CD4-positive, alpha-beta T cell (primary cell): ENCODE data around the gene ATG7. TPM values are rescaled to one million over a fixed set of nuclear protein-coding genes. Genes with fewer than 3 reads are reported as not detected.

Experiments used
- ATAC-seq: fragments of 200-7000 bp; cut with Tn5 transposase; one replicate; pipeline ENCODE4 v1.10.0; 2022; ENCODE audit warnings: mild to moderate bottlenecking; ENCODE audit not compliant: poor library complexity
- CTCF ChIA-PET: fragments of 350-600 bp; sonication (Branson Sonifier 250); formaldehyde crosslinking; loops from one replicate; lab custom pipeline; 2021; ENCODE audit warnings: antibody characterized with exemption, inconsistent platforms; lab: Charles Lee
- POLR2A ChIA-PET: fragments of 350-600 bp; sonication (Branson Sonifier 250); formaldehyde crosslinking; loops from one replicate; lab custom pipeline; 2021; ENCODE audit warnings: antibody characterized with exemption, inconsistent platforms; lab: Charles Lee
- DNase-seq, 14 experiments: peaks; one replicate each; pipeline ENCODE4 v3.0.0-alpha.2; 2013 to 2020; ENCODE audit warnings: mixed read lengths in 2 of 14
- H3K27ac ChIP-seq, 2 donors: one replicate each; pipeline versions ENCODE4 v1.5.1 to v1.7.0; 2013; ENCODE audit warnings: low read length in 2 of 2, low read depth in 1 of 2, mild to moderate bottlenecking in 1 of 2
- H3K27me3 ChIP-seq, 2 experiments: 1 replicate in 1 of 2; 2 replicates in 1 of 2; pipeline versions ENCODE4 v1.6.1 to v1.7.0; 2013; ENCODE audit warnings: low read length in 2 of 2, control low read depth in 1 of 2, mild to moderate bottlenecking in 1 of 2, moderate library complexity in 1 of 2; ENCODE audit not compliant: insufficient read depth in 2 of 2, control insufficient read depth in 1 of 2
- H3K36me3 ChIP-seq: one replicate; pipeline ENCODE4 v1.6.1; 2013; ENCODE audit warnings: low read length, control low read depth; ENCODE audit not compliant: insufficient read depth
- H3K4me1 ChIP-seq: one replicate; pipeline ENCODE4 v1.6.1; 2013; ENCODE audit warnings: low read length, control low read depth; ENCODE audit not compliant: insufficient read depth
- H3K4me3 ChIP-seq: one replicate; pipeline ENCODE4 v1.5.1; 2013; ENCODE audit warnings: mild to moderate bottlenecking, low read length, moderate library complexity
- H3K9me3 ChIP-seq, 2 experiments: 1 replicate in 1 of 2; 2 replicates in 1 of 2; pipeline versions ENCODE4 v1.6.1 to v1.7.0; 2013; ENCODE audit warnings: low read length in 2 of 2, mild to moderate bottlenecking in 2 of 2, control low read depth in 1 of 2, moderate library complexity in 1 of 2; ENCODE audit not compliant: control insufficient read depth in 1 of 2, insufficient read depth in 1 of 2
- H3K27ac Mint-ChIP-seq: one replicate; pipeline ENCODE4 v1.8.0; 2020; ENCODE audit warnings: mixed read lengths
- H3K27me3 Mint-ChIP-seq: one replicate; pipeline ENCODE4 v1.8.0; 2021; ENCODE audit warnings: mixed read lengths
- H3K36me3 Mint-ChIP-seq: one replicate; pipeline ENCODE4 v1.8.0; 2021; ENCODE audit warnings: low read depth, mixed read lengths
- H3K4me1 Mint-ChIP-seq: one replicate; pipeline ENCODE4 v1.8.0; 2021; ENCODE audit warnings: low read depth, mixed read lengths
- H3K4me3 Mint-ChIP-seq: one replicate; pipeline ENCODE4 v1.8.0; 2020; ENCODE audit warnings: mild to moderate bottlenecking, mixed read lengths
- H3K9me3 Mint-ChIP-seq: one replicate; pipeline ENCODE4 v1.8.0; 2020; ENCODE audit warnings: mixed read lengths
- intact Hi-C, 2 experiments: fragments of 100-400 bp; cut with DNase I in 1 of 2; cut with micrococcal nuclease in 1 of 2; formaldehyde crosslinking; loops; one replicate each; pipeline versions ENCODE4 v1.15.1 to v1.9.0; 2023 to 2025; cut with DNase I, micrococcal nuclease
- total RNA-seq, 174 experiments: library from RNA in 2 of 174; stranded (reverse) in 2 of 174; gene quantifications; one replicate each; pipeline ENCODE4 v1.2.3 and lab custom pipeline; 2021 to 2026
- TF ChIP-seq, protein P1 (sequence below): fragments of 200-600 bp; IDR thresholded peaks from one replicate; pipeline ENCODE4 v1.8.0; 2022; ENCODE audit warnings: antibody characterized with exemption, mild to moderate bottlenecking

The ATG7 gene
- total RNA-seq, 2 experiments from 2014 or later: 21.4 to 25.7 TPM

DNA sequence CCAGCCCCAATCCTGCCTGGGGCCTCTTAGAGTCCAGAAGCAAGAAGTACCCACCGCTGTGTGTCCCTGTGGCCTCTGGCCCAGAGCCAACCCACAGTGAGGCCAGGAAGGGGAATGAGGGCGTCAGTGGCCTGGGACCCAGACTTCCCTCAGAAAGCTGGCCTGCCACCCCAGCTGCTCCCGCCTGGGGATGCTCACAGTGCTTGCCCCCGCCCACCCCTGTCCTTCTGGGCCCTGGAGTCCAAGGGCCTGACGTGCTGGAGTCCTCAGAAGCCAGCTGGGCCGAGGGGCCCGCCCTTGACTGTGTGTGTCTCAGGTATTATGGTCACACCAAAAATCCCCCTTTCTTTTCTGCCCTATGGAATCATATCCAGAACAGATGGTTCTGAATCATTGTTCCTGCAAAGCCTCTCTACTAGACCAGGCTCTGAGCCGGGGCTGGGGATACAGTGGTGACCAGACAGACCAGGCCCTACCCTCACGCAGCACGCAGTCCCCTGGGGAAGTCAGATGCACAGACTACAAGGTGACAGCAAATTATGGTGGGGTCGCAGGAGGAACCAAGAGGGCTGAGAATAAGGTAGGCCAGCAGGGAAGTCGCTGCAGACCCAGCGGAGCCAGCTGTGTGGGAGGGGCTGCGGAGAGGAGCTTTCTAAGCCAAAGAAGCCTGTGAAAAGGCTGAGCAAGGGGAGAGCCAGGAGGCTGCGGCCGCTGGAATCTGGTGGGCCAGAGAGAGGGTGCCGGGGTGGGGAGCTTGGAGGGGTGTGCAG lies 272.4 kb downstream of the ATG7 start:
- ChIA-PET CTCF (no interaction called here), POLR2A (no interaction called here)
- intact Hi-C loops: no loop called here
- Histone ChIP-seq H3K9me3 (peaks cover 0 to 4% of the 10 kb centered on the region in 2 experiments), H3K27me3 (no peaks in the 10 kb centered on the region), H3K4me1 (no peaks in the 10 kb centered on the region), H3K27ac (no peak overlapping the region), H3K36me3 (no peaks in the 10 kb centered on the region), H3K4me3 (no peak overlapping the region)
- TF ChIP-seq, protein P1, sequence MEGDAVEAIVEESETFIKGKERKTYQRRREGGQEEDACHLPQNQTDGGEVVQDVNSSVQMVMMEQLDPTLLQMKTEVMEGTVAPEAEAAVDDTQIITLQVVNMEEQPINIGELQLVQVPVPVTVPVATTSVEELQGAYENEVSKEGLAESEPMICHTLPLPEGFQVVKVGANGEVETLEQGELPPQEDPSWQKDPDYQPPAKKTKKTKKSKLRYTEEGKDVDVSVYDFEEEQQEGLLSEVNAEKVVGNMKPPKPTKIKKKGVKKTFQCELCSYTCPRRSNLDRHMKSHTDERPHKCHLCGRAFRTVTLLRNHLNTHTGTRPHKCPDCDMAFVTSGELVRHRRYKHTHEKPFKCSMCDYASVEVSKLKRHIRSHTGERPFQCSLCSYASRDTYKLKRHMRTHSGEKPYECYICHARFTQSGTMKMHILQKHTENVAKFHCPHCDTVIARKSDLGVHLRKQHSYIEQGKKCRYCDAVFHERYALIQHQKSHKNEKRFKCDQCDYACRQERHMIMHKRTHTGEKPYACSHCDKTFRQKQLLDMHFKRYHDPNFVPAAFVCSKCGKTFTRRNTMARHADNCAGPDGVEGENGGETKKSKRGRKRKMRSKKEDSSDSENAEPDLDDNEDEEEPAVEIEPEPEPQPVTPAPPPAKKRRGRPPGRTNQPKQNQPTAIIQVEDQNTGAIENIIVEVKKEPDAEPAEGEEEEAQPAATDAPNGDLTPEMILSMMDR: no peak
- Mint-ChIP-seq H3K36me3 (peaks cover 4% of the 10 kb centered on the region), H3K27me3 (no peaks in the 10 kb centered on the region), H3K4me1 (no peaks in the 10 kb centered on the region), H3K4me3 (no peak overlapping the region), H3K9me3 (no peaks in the 10 kb centered on the region), H3K27ac (no peak overlapping the region)
- ATAC-seq (no peak), DNase-seq (no peak)

DNA sequence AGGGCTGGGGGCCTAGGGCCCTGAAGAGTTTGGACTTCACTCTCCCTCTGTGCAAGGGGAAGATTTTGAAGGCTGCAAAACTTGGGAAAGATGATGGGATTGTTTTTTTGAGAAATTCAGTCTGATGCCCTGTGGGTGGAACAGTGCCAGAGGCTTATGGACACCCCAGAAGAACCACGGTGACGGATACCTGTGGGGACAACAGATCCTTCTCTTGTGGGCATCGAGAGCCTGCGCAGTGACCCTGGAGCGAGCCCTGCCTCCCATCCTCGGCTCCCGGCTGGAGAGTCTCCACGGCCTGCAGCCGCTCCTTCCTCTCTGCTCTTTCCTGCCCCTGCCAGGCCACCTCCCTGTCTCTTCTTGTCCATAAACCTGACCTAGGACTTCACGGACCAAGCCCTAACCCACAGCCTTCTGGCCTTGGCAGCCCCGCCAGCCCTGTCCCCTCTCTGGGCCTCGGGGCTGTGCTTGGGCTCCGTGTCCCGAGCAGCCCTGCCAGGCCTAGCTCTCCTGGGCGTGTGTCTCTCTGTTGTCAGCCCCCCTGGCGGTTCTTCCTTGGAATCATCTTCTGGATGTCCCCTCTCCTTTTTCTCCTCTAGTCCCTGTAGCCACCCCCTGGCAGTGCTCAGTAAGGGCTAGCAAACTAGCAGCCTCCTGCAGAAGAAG lies 273.1 kb downstream of the ATG7 start:
- no peak for DNase-seq
- Mint-ChIP-seq H3K27ac (no peak overlapping the region), H3K4me3 (no peak overlapping the region), H3K27me3 (no peaks in the 10 kb centered on the region), H3K36me3 (peaks cover 4% of the 10 kb centered on the region), H3K4me1 (no peaks in the 10 kb centered on the region), H3K9me3 (no peaks in the 10 kb centered on the region)
- Histone ChIP-seq H3K4me3 (no peak overlapping the region), H3K36me3 (no peaks in the 10 kb centered on the region), H3K27me3 (no peaks in the 10 kb centered on the region), H3K4me1 (no peaks in the 10 kb centered on the region), H3K27ac (no peak overlapping the region), H3K9me3 (peaks cover 0 to 4% of the 10 kb centered on the region in 2 experiments)
- TF ChIP-seq, protein P1: no peak
- CTCF ChIA-PET: no interaction called here
- intact Hi-C loops: no loop called here
- ATAC-seq: no peak
- POLR2A ChIA-PET: no interaction called here

DNA sequence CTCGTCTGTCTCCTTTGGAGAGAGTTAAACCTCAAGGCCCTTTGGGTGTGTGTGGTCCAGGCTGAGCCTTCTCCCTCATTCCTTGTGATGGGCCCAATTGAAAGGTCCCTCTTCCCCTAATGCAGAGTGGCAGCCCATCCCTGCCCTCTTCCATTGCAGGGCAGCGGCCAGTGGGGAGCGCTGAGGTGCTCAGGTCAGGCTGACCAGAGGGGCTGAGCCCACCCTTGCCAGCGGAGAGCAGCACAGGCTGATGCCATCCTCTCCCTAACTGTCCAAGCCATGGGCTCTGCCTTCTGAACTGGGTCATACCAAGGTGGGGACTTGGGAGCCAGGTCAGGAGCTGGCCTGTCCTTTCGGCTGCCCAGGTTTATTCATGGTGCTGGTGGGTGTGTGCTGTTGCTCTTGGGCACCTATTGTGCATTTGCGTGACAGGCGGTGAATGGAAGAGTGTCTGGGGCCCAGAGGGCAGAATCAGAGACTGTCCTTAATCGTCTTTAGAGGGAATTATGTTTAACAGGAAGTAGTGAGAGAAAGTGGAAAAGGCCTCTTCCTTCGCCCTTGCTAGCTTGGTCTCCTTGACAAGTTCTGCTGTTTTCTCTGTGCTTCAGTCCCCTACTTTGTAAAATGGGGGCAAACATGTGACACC lies 274.6 kb downstream of the ATG7 start:
- H3K4me3 ChIP-seq: no peak overlapping the region
- H3K9me3 Mint-ChIP-seq: no peaks in the 10 kb centered on the region
- no peak overlapping the region for H3K27ac Mint-ChIP-seq
- no peaks in the 10 kb centered on the region for H3K27me3 Mint-ChIP-seq
- no peak overlapping the region for H3K4me3 Mint-ChIP-seq
- intact Hi-C loops: no loop called here
- POLR2A ChIA-PET: no interaction called here
- no peak overlapping the region for H3K27ac ChIP-seq
- H3K27me3 ChIP-seq: no peaks in the 10 kb centered on the region
- CTCF ChIA-PET: no interaction called here
- TF ChIP-seq, protein P1: no peak
- H3K36me3 Mint-ChIP-seq: peaks cover 11% of the 10 kb centered on the region
- no peaks in the 10 kb centered on the region for H3K4me1 ChIP-seq
- no peaks in the 10 kb centered on the region for H3K4me1 Mint-ChIP-seq
- no peak for DNase-seq
- peaks cover 0 to 4% of the 10 kb centered on the region in 2 experiments for H3K9me3 ChIP-seq
- no peaks in the 10 kb centered on the region for H3K36me3 ChIP-seq
- ATAC-seq: no peak
